GM23338 (cell line): ENCODE results near the gene ADAMTS18. TPM values are rescaled to one million over a fixed set of nuclear protein-coding genes. Genes with fewer than 3 reads are reported as not detected.

Experiments
- ATAC-seq: fragments of 200-7000 bp; cut with Tn5 transposase; 3 replicates; pipeline ENCODE4 v1.9.1; 2020
- DNase-seq: peaks from one replicate; pipeline ENCODE4 v3.0.0-alpha.2; 2015; ENCODE audit warnings: low spot score
- H2AFZ ChIP-seq: fragments of 200-600 bp; sonication (generic); 2 replicates; pipeline ENCODE4 v1.8.0; 2016; ENCODE audit warnings: antibody characterized with exemption, mild to moderate bottlenecking, moderate library complexity
- H3F3A ChIP-seq: fragments of 200-600 bp; sonication (generic); replicated peaks from 2 replicates; pipeline ENCODE4 v1.8.0; 2017; ENCODE audit warnings: antibody characterized with exemption, mixed run types, low read depth
- H3K27ac ChIP-seq: fragments of 200-600 bp; sonication (generic); 2 replicates; pipeline ENCODE4 v1.6.1; 2016; ENCODE audit warnings: low read depth
- H3K27me3 ChIP-seq: fragments of 200-600 bp; sonication (generic); 2 replicates; pipeline ENCODE4 v1.8.0; 2016; ENCODE audit warnings: mild to moderate bottlenecking, mixed run types, moderate library complexity; ENCODE audit not compliant: insufficient read depth
- H3K36me3 ChIP-seq: fragments of 200-600 bp; sonication (generic); 2 replicates; pipeline ENCODE4 v1.8.0; 2016; ENCODE audit warnings: mild to moderate bottlenecking; ENCODE audit not compliant: insufficient read depth
- H3K4me1 ChIP-seq: fragments of 200-600 bp; sonication (generic); 2 replicates; pipeline ENCODE4 v1.8.0; 2016; ENCODE audit warnings: mild to moderate bottlenecking, moderate library complexity; ENCODE audit not compliant: insufficient read depth
- H3K4me2 ChIP-seq: fragments of 200-600 bp; sonication (generic); 2 replicates; pipeline ENCODE4 v1.7.1; 2017; ENCODE audit warnings: mixed run types
- H3K4me3 ChIP-seq: fragments of 200-600 bp; sonication (generic); 2 replicates; pipeline ENCODE4 v1.6.1; 2016; ENCODE audit warnings: mixed run types
- H3K79me2 ChIP-seq: fragments of 200-600 bp; sonication (generic); replicated peaks from 2 replicates; pipeline ENCODE4 v1.8.0; 2017; ENCODE audit warnings: mild to moderate bottlenecking; ENCODE audit not compliant: insufficient read depth
- H3K9me2 ChIP-seq: fragments of 200-600 bp; sonication (generic); 2 replicates; pipeline ENCODE4 v1.8.0; 2017; ENCODE audit not compliant: insufficient read depth
- H4K20me1 ChIP-seq: fragments of 200-600 bp; sonication (generic); replicated peaks from 2 replicates; pipeline ENCODE4 v1.8.0; 2017; ENCODE audit warnings: mild to moderate bottlenecking; ENCODE audit not compliant: insufficient read depth
- H3K27ac Mint-ChIP-seq: 2 replicates; pipeline ENCODE4 v1.8.0; 2020; ENCODE audit warnings: inconsistent platforms, mild to moderate bottlenecking, moderate library complexity, mixed read lengths
- H3K27me3 Mint-ChIP-seq: 3 replicates; pipeline ENCODE4 v1.8.0; 2022; ENCODE audit warnings: low read depth, mild to moderate bottlenecking, moderate library complexity, mixed read lengths, inconsistent platforms; ENCODE audit not compliant: insufficient read depth, poor library complexity
- H3K36me3 Mint-ChIP-seq: 3 replicates; pipeline ENCODE4 v1.8.0; 2021; ENCODE audit warnings: low read depth, mild to moderate bottlenecking, inconsistent platforms, moderate library complexity, mixed read lengths
- H3K4me1 Mint-ChIP-seq: 3 replicates; pipeline ENCODE4 v1.8.0; 2020; ENCODE audit warnings: mild to moderate bottlenecking, inconsistent platforms, mixed read lengths
- H3K4me3 Mint-ChIP-seq: 3 replicates; pipeline ENCODE4 v1.8.0; 2021; ENCODE audit warnings: moderate library complexity, mild to moderate bottlenecking, inconsistent platforms, mixed read lengths
- H3K9me3 Mint-ChIP-seq: 3 replicates; pipeline ENCODE4 v1.8.0; 2020; ENCODE audit warnings: moderate library complexity, mild to moderate bottlenecking, inconsistent platforms, mixed read lengths
- EZH2phosphoT487 ChIP-seq: fragments of 200-600 bp; sonication (generic); IDR thresholded peaks from one replicate; pipeline ENCODE4 v1.8.1; 2018; ENCODE audit warnings: antibody characterized with exemption; ENCODE audit not compliant: unreplicated experiment
- JUNB ChIP-seq: IDR thresholded peaks from one replicate; pipeline ENCODE4 v1.6.1; 2016; ENCODE audit warnings: antibody characterized with exemption; ENCODE audit not compliant: unreplicated experiment
- NANOG ChIP-seq: IDR thresholded peaks from 2 replicates; pipeline ENCODE4 v1.6.1; 2016; ENCODE audit warnings: antibody characterized with exemption, borderline replicate concordance
- POLR2AphosphoS5 ChIP-seq: IDR thresholded peaks from 2 replicates; pipeline ENCODE4 v1.6.1; 2016; ENCODE audit warnings: antibody characterized with exemption, low read depth
- STAT1 ChIP-seq: IDR thresholded peaks from one replicate; pipeline ENCODE4 v1.6.1; 2016; ENCODE audit warnings: antibody characterized with exemption; ENCODE audit not compliant: unreplicated experiment
- ZNF114 ChIP-seq: fragments of 250-450 bp; sonication (Bioruptor Pico); IDR thresholded peaks from 2 replicates; pipeline ENCODE4 v1.5.0; 2020; ENCODE audit warnings: mild to moderate bottlenecking, moderate library complexity
- ZNF331 ChIP-seq: fragments of 250-450 bp; sonication (Bioruptor Pico); IDR thresholded peaks from 2 replicates; pipeline ENCODE4 v1.5.0; 2020; ENCODE audit warnings: low read depth, mild to moderate bottlenecking, moderate library complexity
- polyA plus RNA-seq: library from polyadenylated mRNA; unstranded; fragments of >200 nt; fragmentation: Nextera tagmentation; extraction: Ambion mirVana; gene quantifications from 2 replicates; pipeline ENCODE4 v1.2.1, GENCODE V29; 2016
- total RNA-seq: library from RNA; depleted of rRNA; stranded (reverse); fragments of >200 nt; shearing (Covaris generic); gene quantifications from 2 replicates; pipeline ENCODE4 v1.2.3, GENCODE V29; 2014
- TF ChIP-seq, protein P1 (sequence below): IDR thresholded peaks from one replicate; pipeline ENCODE4 v1.6.1; 2018; ENCODE audit warnings: antibody characterized with exemption; ENCODE audit not compliant: unreplicated experiment
- TF ChIP-seq, protein P2 (sequence below): fragments of 250-450 bp; sonication (Bioruptor Pico); IDR thresholded peaks from 2 replicates; pipeline ENCODE4 v1.5.0; 2020; ENCODE audit warnings: mild to moderate bottlenecking, moderate library complexity

The ADAMTS18 gene
- total and polyA plus RNA-seq, 2 experiments from 2014 or later = 0.15 to 0.90 TPM

DNA sequence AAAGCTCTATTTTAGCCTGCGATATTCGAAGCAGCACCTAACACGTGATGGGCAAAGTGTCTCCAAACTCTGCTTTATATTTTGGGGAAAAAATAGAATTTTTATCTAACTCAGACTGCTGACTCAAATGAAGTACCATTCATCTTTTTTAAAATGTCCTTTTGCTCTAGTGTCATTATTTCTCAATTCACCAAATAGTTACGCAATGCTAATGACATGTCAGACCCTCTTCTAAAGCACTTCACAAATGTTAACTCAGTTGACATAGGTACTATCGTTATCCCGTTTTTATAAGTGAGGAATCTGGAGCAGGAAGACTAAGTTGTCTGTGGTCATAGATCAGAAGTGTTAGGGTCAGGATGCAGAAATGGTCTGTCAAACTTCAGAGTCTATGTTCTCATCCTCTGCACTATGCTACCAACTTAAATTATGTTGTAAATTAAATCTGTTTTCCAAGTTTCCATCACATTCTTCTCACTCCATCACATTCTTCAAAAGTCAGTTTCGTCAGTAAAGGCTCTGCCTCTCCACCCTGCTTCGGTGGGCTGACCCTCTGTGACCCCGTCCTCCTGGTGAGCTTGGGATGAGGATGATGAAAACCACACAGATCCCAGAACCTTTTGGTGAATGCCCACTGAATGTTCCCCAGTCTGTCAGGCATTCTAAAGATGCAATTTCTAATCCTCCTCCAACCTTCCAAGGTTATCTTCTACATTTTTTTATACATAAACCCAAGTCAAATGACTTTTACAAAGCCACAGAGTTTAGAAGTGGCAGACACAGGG is 102.8 kb downstream of the ADAMTS18 start:
- Histone ChIP-seq H4K20me1 (no peaks in the 10 kb centered on the region), H3K9me2 (no peaks in the 10 kb centered on the region; the same call in 1 of the 2 replicates), H3K4me3 (no peak overlapping the region), H3K4me2 (no peak overlapping the region), H3K79me2 (no peaks in the 10 kb centered on the region), H3K27ac (no peak overlapping the region), H3K27me3 (no peaks in the 10 kb centered on the region), H2AFZ (no peak overlapping the region), H3F3A (no peaks in the 10 kb centered on the region), H3K4me1 (peaks cover 12% of the 10 kb centered on the region), H3K36me3 (no peaks in the 10 kb centered on the region)
- Mint-ChIP-seq H3K36me3 (no peaks in the 10 kb centered on the region), H3K27ac (no peak overlapping the region), H3K27me3 (no peaks in the 10 kb centered on the region), H3K9me3 (no peaks in the 10 kb centered on the region; the same call in 2 of the 3 replicates), H3K4me1 (peaks cover 24% of the 10 kb centered on the region), H3K4me3 (no peak overlapping the region)
- TF ChIP-seq NANOG (no peak), JUNB (no peak), ZNF114 (CRISPR knock-in tag) (no peak), EZH2phosphoT487 (no peak), POLR2AphosphoS5 (no peak), ZNF331 (no peak), STAT1 (no peak)
- TF ChIP-seq, protein P1, sequence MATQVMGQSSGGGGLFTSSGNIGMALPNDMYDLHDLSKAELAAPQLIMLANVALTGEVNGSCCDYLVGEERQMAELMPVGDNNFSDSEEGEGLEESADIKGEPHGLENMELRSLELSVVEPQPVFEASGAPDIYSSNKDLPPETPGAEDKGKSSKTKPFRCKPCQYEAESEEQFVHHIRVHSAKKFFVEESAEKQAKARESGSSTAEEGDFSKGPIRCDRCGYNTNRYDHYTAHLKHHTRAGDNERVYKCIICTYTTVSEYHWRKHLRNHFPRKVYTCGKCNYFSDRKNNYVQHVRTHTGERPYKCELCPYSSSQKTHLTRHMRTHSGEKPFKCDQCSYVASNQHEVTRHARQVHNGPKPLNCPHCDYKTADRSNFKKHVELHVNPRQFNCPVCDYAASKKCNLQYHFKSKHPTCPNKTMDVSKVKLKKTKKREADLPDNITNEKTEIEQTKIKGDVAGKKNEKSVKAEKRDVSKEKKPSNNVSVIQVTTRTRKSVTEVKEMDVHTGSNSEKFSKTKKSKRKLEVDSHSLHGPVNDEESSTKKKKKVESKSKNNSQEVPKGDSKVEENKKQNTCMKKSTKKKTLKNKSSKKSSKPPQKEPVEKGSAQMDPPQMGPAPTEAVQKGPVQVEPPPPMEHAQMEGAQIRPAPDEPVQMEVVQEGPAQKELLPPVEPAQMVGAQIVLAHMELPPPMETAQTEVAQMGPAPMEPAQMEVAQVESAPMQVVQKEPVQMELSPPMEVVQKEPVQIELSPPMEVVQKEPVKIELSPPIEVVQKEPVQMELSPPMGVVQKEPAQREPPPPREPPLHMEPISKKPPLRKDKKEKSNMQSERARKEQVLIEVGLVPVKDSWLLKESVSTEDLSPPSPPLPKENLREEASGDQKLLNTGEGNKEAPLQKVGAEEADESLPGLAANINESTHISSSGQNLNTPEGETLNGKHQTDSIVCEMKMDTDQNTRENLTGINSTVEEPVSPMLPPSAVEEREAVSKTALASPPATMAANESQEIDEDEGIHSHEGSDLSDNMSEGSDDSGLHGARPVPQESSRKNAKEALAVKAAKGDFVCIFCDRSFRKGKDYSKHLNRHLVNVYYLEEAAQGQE = no peak
- TF ChIP-seq, protein P2, sequence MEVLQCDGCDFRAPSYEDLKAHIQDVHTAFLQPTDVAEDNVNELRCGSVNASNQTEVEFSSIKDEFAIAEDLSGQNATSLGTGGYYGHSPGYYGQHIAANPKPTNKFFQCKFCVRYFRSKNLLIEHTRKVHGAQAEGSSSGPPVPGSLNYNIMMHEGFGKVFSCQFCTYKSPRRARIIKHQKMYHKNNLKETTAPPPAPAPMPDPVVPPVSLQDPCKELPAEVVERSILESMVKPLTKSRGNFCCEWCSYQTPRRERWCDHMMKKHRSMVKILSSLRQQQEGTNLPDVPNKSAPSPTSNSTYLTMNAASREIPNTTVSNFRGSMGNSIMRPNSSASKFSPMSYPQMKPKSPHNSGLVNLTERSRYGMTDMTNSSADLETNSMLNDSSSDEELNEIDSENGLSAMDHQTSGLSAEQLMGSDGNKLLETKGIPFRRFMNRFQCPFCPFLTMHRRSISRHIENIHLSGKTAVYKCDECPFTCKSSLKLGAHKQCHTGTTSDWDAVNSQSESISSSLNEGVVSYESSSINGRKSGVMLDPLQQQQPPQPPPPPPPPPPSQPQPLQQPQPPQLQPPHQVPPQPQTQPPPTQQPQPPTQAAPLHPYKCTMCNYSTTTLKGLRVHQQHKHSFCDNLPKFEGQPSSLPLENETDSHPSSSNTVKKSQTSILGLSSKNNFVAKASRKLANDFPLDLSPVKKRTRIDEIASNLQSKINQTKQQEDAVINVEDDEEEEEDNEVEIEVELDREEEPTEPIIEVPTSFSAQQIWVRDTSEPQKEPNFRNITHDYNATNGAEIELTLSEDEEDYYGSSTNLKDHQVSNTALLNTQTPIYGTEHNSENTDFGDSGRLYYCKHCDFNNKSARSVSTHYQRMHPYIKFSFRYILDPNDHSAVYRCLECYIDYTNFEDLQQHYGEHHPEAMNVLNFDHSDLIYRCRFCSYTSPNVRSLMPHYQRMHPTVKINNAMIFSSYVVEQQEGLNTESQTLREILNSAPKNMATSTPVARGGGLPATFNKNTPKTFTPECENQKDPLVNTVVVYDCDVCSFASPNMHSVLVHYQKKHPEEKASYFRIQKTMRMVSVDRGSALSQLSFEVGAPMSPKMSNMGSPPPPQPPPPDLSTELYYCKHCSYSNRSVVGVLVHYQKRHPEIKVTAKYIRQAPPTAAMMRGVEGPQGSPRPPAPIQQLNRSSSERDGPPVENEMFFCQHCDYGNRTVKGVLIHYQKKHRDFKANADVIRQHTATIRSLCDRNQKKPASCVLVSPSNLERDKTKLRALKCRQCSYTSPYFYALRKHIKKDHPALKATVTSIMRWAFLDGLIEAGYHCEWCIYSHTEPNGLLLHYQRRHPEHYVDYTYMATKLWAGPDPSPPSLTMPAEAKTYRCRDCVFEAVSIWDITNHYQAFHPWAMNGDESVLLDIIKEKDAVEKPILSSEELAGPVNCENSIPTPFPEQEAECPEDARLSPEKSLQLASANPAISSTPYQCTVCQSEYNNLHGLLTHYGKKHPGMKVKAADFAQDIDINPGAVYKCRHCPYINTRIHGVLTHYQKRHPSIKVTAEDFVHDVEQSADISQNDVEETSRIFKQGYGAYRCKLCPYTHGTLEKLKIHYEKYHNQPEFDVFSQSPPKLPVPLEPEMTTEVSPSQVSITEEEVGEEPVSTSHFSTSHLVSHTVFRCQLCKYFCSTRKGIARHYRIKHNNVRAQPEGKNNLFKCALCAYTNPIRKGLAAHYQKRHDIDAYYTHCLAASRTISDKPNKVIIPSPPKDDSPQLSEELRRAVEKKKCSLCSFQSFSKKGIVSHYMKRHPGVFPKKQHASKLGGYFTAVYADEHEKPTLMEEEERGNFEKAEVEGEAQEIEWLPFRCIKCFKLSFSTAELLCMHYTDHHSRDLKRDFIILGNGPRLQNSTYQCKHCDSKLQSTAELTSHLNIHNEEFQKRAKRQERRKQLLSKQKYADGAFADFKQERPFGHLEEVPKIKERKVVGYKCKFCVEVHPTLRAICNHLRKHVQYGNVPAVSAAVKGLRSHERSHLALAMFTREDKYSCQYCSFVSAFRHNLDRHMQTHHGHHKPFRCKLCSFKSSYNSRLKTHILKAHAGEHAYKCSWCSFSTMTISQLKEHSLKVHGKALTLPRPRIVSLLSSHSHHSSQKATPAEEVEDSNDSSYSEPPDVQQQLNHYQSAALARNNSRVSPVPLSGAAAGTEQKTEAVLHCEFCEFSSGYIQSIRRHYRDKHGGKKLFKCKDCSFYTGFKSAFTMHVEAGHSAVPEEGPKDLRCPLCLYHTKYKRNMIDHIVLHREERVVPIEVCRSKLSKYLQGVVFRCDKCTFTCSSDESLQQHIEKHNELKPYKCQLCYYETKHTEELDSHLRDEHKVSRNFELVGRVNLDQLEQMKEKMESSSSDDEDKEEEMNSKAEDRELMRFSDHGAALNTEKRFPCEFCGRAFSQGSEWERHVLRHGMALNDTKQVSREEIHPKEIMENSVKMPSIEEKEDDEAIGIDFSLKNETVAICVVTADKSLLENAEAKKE = no peak
- ATAC-seq (no peak), DNase-seq (no peak)
